Astrocyte (in vitro differentiated cells and primary cell): Measurements from ENCODE around the gene LRRC15.

Experiments used
- CTCF ChIP-seq: IDR thresholded peaks from 2 replicates; pipeline ENCODE4 v1.5.1; 2011; ENCODE audit warnings: low read depth, mild to moderate bottlenecking, inconsistent platforms, low read length, moderate library complexity; ENCODE audit not compliant: insufficient read depth
- EZH2 ChIP-seq: IDR thresholded peaks from 2 replicates; pipeline ENCODE4 v1.6.1; 2012; ENCODE audit warnings: mild to moderate bottlenecking, low read length, inconsistent platforms; ENCODE audit not compliant: insufficient read depth

GRCh38 chr3:194352667-194353246 lies 16.8 kb downstream of the LRRC15 start:
- TF ChIP-seq CTCF (no peak), EZH2 (no peak)
